Liver (tissue), 9 donors: ENCODE data around the gene NOL4L. TPM values are rescaled to one million over a fixed set of nuclear protein-coding genes. Genes with fewer than 3 reads are reported as not detected.

Source experiments
- DNase-seq: peaks from one replicate; pipeline ENCODE4 v3.0.0-alpha.2; 2017; ENCODE audit warnings: low spot score
- H3K27ac ChIP-seq, 2 donors: one replicate each; pipeline ENCODE4 v1.7.0; 2013; ENCODE audit warnings: inconsistent platforms in 2 of 2, low read length in 2 of 2, control low read depth in 1 of 2, low read depth in 1 of 2, mild to moderate bottlenecking in 1 of 2
- H3K27me3 ChIP-seq, 4 donors: one replicate each; pipeline versions ENCODE4 v1.6.1 to v1.7.0; 2013; ENCODE audit warnings: low read length in 3 of 4, inconsistent platforms in 1 of 4, mild to moderate bottlenecking in 1 of 4, moderate library complexity in 1 of 4; ENCODE audit not compliant: control insufficient read depth in 4 of 4, insufficient read depth in 4 of 4
- H3K36me3 ChIP-seq, 4 donors: one replicate each; pipeline versions ENCODE4 v1.6.1 to v1.7.0; 2013; ENCODE audit warnings: low read length in 3 of 4, mild to moderate bottlenecking in 3 of 4, low read depth in 1 of 4, moderate library complexity in 1 of 4; ENCODE audit not compliant: control insufficient read depth in 4 of 4, insufficient read depth in 3 of 4
- H3K4me1 ChIP-seq, 4 donors: one replicate each; pipeline versions ENCODE4 v1.6.1 to v1.7.0; 2013; ENCODE audit warnings: low read length in 3 of 4, mild to moderate bottlenecking in 3 of 4, moderate library complexity in 1 of 4; ENCODE audit not compliant: control insufficient read depth in 4 of 4, insufficient read depth in 4 of 4
- H3K4me3 ChIP-seq, 3 donors: one replicate each; pipeline versions ENCODE4 v1.6.1 to v1.7.0; 2013; ENCODE audit warnings: low read length in 3 of 3, control low read depth in 1 of 3, low read depth in 1 of 3, mild to moderate bottlenecking in 1 of 3
- H3K9ac ChIP-seq, 2 donors: one replicate each; pipeline ENCODE4 v1.7.0; 2013; ENCODE audit warnings: low read length in 2 of 2, mild to moderate bottlenecking in 2 of 2, moderate library complexity in 2 of 2, control low read depth in 1 of 2, low read depth in 1 of 2
- H3K9me3 ChIP-seq, 4 donors: one replicate each; pipeline versions ENCODE4 v1.6.1 to v1.7.0; 2013; ENCODE audit warnings: low read length in 3 of 4; ENCODE audit not compliant: control insufficient read depth in 4 of 4
- CTCF ChIP-seq: fragments of 150-350 bp; IDR thresholded peaks from 2 replicates; pipeline ENCODE4 v1.5.1; 2017; ENCODE audit warnings: improper control_type of control experiment, low read depth, low read length; ENCODE audit not compliant: missing input control
- EGR1 ChIP-seq, 2 donors: IDR thresholded peaks; 2 replicates each; pipeline ENCODE4 v1.6.1; 2016 to 2018; ENCODE audit warnings: antibody characterized with exemption in 2 of 2, low read depth in 2 of 2
- FOXA1 ChIP-seq: IDR thresholded peaks from 2 replicates; pipeline ENCODE4 v1.6.1; 2016; ENCODE audit warnings: antibody characterized with exemption
- FOXA2 ChIP-seq: IDR thresholded peaks from 2 replicates; pipeline ENCODE4 v1.6.1; 2016; ENCODE audit warnings: antibody characterized with exemption
- GABPA ChIP-seq, 2 donors: IDR thresholded peaks in 1 of 2; conservative IDR thresholded peaks in 1 of 2; 2 replicates each; pipeline ENCODE4 v1.6.1; 2016; ENCODE audit warnings: antibody characterized with exemption in 2 of 2, mild to moderate bottlenecking in 1 of 2, moderate library complexity in 1 of 2
- HNF4A ChIP-seq, 2 donors: conservative IDR thresholded peaks; 2 replicates each; pipeline ENCODE4 v1.6.1; 2016; ENCODE audit warnings: antibody characterized with exemption in 2 of 2, mild to moderate bottlenecking in 2 of 2
- HNF4G ChIP-seq: IDR thresholded peaks from 2 replicates; pipeline ENCODE4 v1.6.1; 2016; ENCODE audit warnings: antibody characterized with exemption
- JUND ChIP-seq, 2 donors: IDR thresholded peaks; 2 replicates each; pipeline ENCODE4 v1.6.1; 2016; ENCODE audit warnings: antibody characterized with exemption in 2 of 2
- MAX ChIP-seq: IDR thresholded peaks from 2 replicates; pipeline ENCODE4 v1.6.1; 2016; ENCODE audit warnings: antibody characterized with exemption
- NR2F2 ChIP-seq: IDR thresholded peaks from 2 replicates; pipeline ENCODE4 v1.6.1; 2016; ENCODE audit warnings: antibody characterized with exemption
- RAD21 ChIP-seq, 2 donors: IDR thresholded peaks; 2 replicates each; pipeline ENCODE4 v1.6.1; 2016; ENCODE audit warnings: antibody characterized with exemption in 2 of 2, mild to moderate bottlenecking in 2 of 2
- REST ChIP-seq: IDR thresholded peaks from 2 replicates; pipeline ENCODE4 v1.6.1; 2016; ENCODE audit warnings: antibody characterized with exemption, mild to moderate bottlenecking
- RXRA ChIP-seq, 2 donors: IDR thresholded peaks; 2 replicates each; pipeline ENCODE4 v1.6.1; 2017 to 2018; ENCODE audit warnings: antibody characterized with exemption in 2 of 2, mild to moderate bottlenecking in 1 of 2
- SP1 ChIP-seq: IDR thresholded peaks from 2 replicates; pipeline ENCODE4 v1.6.1; 2018; ENCODE audit warnings: antibody characterized with exemption, mild to moderate bottlenecking
- TAF1 ChIP-seq: conservative IDR thresholded peaks from 2 replicates; pipeline ENCODE4 v1.6.1; 2016; ENCODE audit warnings: antibody characterized with exemption, mild to moderate bottlenecking
- YY1 ChIP-seq: IDR thresholded peaks from 2 replicates; pipeline ENCODE4 v1.6.1; 2016; ENCODE audit warnings: antibody characterized with exemption, mild to moderate bottlenecking
- WGBS: extraction: QIAGEN DNeasy Blood & Tissue Kit; methylation state at CpG from one replicate; pipeline ENCODE4 v1.1.7; 2013; 5-methylcytosine and 5-hydroxymethylcytosine counted together
- polyA plus RNA-seq, 2 donors: library from polyadenylated mRNA; stranded (reverse) in 1 of 2; unstranded in 1 of 2; fragments of 200-250 nt in 1 of 2; fragments of >200 nt in 1 of 2; fragmentation: Nextera tagmentation in 1 of 2; extraction: Ambion mirVana in 1 of 2; gene quantifications; one replicate each; pipeline versions ENCODE4 v1.2.1 to v1.2.3, GENCODE V29; 2013 to 2015
- total RNA-seq, 2 donors: library from RNA; depleted of rRNA; stranded (reverse); fragments of >200 nt; gene quantifications; one replicate each; pipeline ENCODE4 v1.2.3, GENCODE V29; 2014
- TF ChIP-seq, protein P1 (sequence below): IDR thresholded peaks from 2 replicates; pipeline ENCODE4 v1.6.1; 2016; ENCODE audit warnings: antibody characterized with exemption
- TF ChIP-seq, protein P2 (sequence below): IDR thresholded peaks from 2 replicates; pipeline ENCODE4 v1.6.1; 2016; ENCODE audit warnings: antibody characterized with exemption
- donor health status: healthy.
- donor health status: healthy.
- donor health status: healthy.
- donor health status: healthy.
- donor health status: healthy.

Gene NOL4L
- total and polyA plus RNA-seq, 4 donors, result 2.2 to 6.8 (median 4.3) TPM

DNA sequence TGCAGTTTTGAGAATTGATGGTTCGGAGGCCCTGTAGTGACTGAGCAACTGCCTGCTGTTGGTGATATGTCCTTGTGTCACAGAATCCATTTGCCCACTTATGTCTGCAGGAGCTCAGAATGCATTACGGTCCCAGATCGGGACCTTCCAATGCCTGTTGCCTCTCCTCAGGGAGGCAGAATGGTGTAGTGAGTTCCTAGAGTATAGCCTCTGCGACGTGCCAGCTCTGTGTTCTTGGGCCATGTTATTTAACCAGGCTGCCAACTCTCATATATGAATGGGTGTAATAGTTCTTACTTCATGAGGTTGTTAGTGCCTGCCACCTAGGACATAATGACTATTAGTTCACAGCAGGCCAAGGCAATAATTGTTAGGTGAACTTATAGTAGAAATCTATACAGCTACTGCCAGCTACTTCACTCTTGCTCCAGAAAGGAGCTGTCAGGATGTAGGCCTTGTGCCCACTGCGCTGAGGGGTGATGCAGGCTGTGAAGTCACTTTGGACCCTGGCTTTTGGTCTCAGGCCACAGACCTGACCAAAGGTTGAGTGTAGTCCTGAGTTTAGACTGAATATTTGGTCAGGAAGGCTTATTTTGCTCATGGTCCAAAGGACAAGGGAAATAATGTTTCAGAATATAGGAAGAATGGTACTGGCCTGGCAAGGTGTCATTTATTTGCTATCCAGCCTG is 144.9 kb downstream of the NOL4L start:
- H3K36me3 ChIP-seq, result peaks cover 0 to 27% (median 21%) of the 10 kb centered on the region in 4 donors
- 58% methylated on average over 6 of the region's 6 CpGs for WGBS
- TF ChIP-seq FOXA2 (no peak), HNF4G (peak; percentile 99), RAD21 (IDR thresholded peaks at IDR 0.05) (peak; percentile 64 to 72), CTCF (no peak), MAX (peak; percentile 86), JUND (IDR thresholded peaks at IDR 0.05) (peak; percentile 58 to 89), EGR1 (IDR thresholded peaks at IDR 0.05; ENCODE audit: low read depth in 2 of 2) (peak in 1 of 2 donors; percentile 70), HNF4A (conservative IDR thresholded peaks at IDR 0.05) (peak; percentile 100), YY1 (peak; percentile 36), REST (peak; percentile 95), SP1 (peak; percentile 95), RXRA (IDR thresholded peaks at IDR 0.05) (peak; percentile 96), GABPA (IDR thresholded peaks at IDR 0.05 in 1 of 2, conservative IDR thresholded peaks at IDR 0.05 in 1 of 2) (peak in 1 of 2 donors; percentile 60), FOXA1 (no peak), TAF1 (no peak), NR2F2 (peak; percentile 80)
- TF ChIP-seq, protein P1, sequence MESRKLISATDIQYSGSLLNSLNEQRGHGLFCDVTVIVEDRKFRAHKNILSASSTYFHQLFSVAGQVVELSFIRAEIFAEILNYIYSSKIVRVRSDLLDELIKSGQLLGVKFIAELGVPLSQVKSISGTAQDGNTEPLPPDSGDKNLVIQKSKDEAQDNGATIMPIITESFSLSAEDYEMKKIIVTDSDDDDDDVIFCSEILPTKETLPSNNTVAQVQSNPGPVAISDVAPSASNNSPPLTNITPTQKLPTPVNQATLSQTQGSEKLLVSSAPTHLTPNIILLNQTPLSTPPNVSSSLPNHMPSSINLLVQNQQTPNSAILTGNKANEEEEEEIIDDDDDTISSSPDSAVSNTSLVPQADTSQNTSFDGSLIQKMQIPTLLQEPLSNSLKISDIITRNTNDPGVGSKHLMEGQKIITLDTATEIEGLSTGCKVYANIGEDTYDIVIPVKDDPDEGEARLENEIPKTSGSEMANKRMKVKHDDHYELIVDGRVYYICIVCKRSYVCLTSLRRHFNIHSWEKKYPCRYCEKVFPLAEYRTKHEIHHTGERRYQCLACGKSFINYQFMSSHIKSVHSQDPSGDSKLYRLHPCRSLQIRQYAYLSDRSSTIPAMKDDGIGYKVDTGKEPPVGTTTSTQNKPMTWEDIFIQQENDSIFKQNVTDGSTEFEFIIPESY, result peak; percentile 58
- TF ChIP-seq, protein P2, sequence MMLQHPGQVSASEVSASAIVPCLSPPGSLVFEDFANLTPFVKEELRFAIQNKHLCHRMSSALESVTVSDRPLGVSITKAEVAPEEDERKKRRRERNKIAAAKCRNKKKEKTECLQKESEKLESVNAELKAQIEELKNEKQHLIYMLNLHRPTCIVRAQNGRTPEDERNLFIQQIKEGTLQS, result peak; percentile 61
- peaks cover 6 to 42% (median 26%) of the 10 kb centered on the region in 4 donors for H3K4me1 ChIP-seq
- no peaks in the 10 kb centered on the region for H3K9me3 ChIP-seq
- peak overlapping the region in 1 of 2 donors; percentile 37 for H3K27ac ChIP-seq
- peak; percentile 34 for DNase-seq
- H3K27me3 ChIP-seq, result no peaks in the 10 kb centered on the region
- H3K9ac ChIP-seq, result no peak overlapping the region
- H3K4me3 ChIP-seq, result no peak overlapping the region
